Measurements from ENCODE around the gene DYRK3.

DNA sequence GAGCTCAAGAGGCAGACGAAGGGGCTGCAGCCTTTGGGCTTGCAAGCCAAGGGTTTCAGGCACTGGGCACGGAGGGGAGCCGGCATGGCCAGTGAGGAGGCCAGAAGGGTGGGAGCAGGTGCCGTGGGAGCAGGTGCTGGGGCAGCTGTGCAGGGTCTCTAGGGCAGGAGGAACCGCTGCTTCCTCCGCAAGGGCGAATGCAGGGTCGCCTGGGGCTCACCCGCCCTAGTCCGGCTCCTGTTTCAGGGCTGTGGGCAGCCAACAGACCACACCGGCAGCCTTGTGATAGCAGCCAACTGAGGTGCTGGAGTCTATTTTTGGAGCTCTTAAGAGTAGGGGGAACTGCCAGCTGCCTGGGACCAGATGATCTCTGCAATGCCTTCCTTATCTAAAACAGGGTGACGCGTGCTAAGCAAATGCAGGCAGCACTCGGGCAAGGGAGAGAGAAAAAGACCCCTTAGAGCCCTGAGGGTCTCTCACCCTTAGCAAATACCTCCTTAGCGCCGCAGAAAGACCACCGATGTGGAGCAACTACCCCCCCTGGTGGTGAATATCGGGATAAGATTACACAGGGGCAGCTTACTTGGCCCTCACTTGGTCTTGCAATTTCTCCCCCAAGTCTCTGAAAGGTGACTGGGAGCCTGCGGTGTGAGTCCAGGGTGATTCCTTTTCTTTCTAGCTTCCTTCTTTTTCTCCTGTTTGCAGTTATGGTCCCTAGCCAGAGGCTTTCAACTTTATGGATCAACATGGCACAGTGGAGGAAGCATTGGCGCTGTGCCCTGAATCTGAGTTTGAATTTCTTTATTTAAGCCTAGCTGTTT, 28.7 kb downstream of the DYRK3 start:
- TF ChIP-seq, protein P1, sequence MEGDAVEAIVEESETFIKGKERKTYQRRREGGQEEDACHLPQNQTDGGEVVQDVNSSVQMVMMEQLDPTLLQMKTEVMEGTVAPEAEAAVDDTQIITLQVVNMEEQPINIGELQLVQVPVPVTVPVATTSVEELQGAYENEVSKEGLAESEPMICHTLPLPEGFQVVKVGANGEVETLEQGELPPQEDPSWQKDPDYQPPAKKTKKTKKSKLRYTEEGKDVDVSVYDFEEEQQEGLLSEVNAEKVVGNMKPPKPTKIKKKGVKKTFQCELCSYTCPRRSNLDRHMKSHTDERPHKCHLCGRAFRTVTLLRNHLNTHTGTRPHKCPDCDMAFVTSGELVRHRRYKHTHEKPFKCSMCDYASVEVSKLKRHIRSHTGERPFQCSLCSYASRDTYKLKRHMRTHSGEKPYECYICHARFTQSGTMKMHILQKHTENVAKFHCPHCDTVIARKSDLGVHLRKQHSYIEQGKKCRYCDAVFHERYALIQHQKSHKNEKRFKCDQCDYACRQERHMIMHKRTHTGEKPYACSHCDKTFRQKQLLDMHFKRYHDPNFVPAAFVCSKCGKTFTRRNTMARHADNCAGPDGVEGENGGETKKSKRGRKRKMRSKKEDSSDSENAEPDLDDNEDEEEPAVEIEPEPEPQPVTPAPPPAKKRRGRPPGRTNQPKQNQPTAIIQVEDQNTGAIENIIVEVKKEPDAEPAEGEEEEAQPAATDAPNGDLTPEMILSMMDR (IDR thresholded peaks at IDR 0.05) = peak; percentile 67 to 97 (median 86)
- TF ChIP-seq POLR2A (IDR thresholded peaks at IDR 0.05) = no peak

Measured in thyroid gland (tissue), 4 donors.